DOHH2 (cell line): ENCODE results near the gene RAB4B.

ENCODE experiments used
- EZH2phosphoT487 ChIP-seq: fragments of 200-600 bp; sonication (generic); IDR thresholded peaks from 2 replicates; pipeline ENCODE4 v1.6.1; 2017; ENCODE audit warnings: borderline replicate concordance, mild to moderate bottlenecking, antibody characterized with exemption, low read length, moderate library complexity, mixed read lengths
- TF ChIP-seq, protein P1 (sequence below): fragments of 200-600 bp; sonication (generic); IDR thresholded peaks from one replicate; pipeline ENCODE4 v1.5.1; 2014; ENCODE audit warnings: antibody characterized with exemption, mild to moderate bottlenecking, low read depth, low read length; ENCODE audit not compliant: poor library complexity, severe bottlenecking

DNA sequence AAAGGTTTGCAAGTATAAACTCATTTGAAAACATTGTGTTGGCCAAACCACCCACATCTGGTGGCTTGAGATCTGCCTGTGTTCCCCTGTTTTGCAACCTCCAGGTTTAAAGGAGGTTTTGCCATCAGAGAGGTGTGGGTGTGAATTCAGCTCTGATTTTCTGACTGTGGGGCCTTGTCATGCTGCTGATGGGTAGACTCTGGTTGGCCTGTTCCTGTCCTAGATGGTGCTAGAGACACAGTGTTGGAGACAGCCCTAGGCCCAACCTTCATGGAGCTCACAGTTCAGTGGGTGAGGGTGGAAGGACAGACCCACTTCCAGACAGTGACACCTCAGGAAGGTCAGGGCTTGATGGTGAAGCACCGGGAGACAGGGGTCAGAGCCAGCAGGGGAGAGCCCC lies 7.5 kb downstream of the RAB4B start:
- TF ChIP-seq, protein P1, sequence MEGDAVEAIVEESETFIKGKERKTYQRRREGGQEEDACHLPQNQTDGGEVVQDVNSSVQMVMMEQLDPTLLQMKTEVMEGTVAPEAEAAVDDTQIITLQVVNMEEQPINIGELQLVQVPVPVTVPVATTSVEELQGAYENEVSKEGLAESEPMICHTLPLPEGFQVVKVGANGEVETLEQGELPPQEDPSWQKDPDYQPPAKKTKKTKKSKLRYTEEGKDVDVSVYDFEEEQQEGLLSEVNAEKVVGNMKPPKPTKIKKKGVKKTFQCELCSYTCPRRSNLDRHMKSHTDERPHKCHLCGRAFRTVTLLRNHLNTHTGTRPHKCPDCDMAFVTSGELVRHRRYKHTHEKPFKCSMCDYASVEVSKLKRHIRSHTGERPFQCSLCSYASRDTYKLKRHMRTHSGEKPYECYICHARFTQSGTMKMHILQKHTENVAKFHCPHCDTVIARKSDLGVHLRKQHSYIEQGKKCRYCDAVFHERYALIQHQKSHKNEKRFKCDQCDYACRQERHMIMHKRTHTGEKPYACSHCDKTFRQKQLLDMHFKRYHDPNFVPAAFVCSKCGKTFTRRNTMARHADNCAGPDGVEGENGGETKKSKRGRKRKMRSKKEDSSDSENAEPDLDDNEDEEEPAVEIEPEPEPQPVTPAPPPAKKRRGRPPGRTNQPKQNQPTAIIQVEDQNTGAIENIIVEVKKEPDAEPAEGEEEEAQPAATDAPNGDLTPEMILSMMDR: no peak
- TF ChIP-seq EZH2phosphoT487: no peak
